Measurements from ENCODE around the gene AKAP10. TPM values are rescaled to one million over a fixed set of nuclear protein-coding genes. Genes with fewer than 3 reads are reported as not detected.
"Not testable (repeated sequence)": the region's sequence is repeated elsewhere in the genome, so short reads cannot be mapped to it uniquely, and the experiment has no call there.

The AKAP10 gene
- total and polyA plus RNA-seq, 9 donors: 15.0 to 21.5 (median 17.6) TPM

- WGBS (ENCODE audit: insufficient coverage): 64% methylated on average over 8 of the region's 8 CpGs
- DNase-seq: no peak
- no peaks in the 10 kb centered on the region for H3K27me3 ChIP-seq (ENCODE audit: control insufficient read depth, insufficient read depth, low read length)
- peaks cover 6% of the 10 kb centered on the region for H3K4me1 ChIP-seq (ENCODE audit: control insufficient read depth, insufficient read depth, low read length)
- H3K4me3 ChIP-seq (ENCODE audit: low read length): no peak overlapping the region
- H3K27ac ChIP-seq (ENCODE audit: low read length): no peak overlapping the region
- H3K9me3 ChIP-seq (replicated peaks; ENCODE audit: control insufficient read depth, low read depth, low read length): no peaks in the 10 kb centered on the region
- peaks cover 19% of the 10 kb centered on the region for H3K36me3 ChIP-seq (ENCODE audit: control insufficient read depth, insufficient read depth, low read length)
These were observed 80.4 kb downstream of the AKAP10 start for GRCh38 chr17:19897090-19897837.

DNA sequence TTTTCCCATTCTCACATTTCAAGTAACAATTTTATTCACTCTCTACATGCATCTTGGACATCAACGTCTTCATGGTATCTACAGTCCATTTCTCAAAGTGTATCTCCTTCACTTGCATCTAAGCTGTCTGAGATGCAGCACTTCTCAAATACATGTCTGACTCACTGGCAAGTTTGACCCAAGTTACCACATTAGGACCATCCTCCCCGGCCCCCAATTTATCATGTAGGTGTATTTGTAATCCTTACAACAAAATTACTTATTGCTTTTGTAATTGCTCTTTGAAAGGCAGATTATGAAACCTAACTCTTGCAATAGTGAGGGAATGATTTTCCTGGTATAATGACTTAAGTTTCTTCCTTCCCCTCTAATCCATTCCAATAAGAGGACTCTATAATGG, 80.9 kb downstream of the AKAP10 start:
- no peak overlapping the region for H3K4me3 ChIP-seq (ENCODE audit: low read length)
- peaks cover 6% of the 10 kb centered on the region for H3K4me1 ChIP-seq (ENCODE audit: control insufficient read depth, insufficient read depth, low read length)
- H3K27ac ChIP-seq (ENCODE audit: low read length): no peak overlapping the region
- H3K36me3 ChIP-seq (ENCODE audit: control insufficient read depth, insufficient read depth, low read length): peaks cover 16% of the 10 kb centered on the region
- 91% methylated on average over 1 of the region's 2 CpGs for WGBS (ENCODE audit: insufficient coverage)
- no peaks in the 10 kb centered on the region for H3K9me3 ChIP-seq (replicated peaks; ENCODE audit: control insufficient read depth, low read depth, low read length)
- DNase-seq: no peak
- H3K27me3 ChIP-seq (ENCODE audit: control insufficient read depth, insufficient read depth, low read length): no peaks in the 10 kb centered on the region

DNA sequence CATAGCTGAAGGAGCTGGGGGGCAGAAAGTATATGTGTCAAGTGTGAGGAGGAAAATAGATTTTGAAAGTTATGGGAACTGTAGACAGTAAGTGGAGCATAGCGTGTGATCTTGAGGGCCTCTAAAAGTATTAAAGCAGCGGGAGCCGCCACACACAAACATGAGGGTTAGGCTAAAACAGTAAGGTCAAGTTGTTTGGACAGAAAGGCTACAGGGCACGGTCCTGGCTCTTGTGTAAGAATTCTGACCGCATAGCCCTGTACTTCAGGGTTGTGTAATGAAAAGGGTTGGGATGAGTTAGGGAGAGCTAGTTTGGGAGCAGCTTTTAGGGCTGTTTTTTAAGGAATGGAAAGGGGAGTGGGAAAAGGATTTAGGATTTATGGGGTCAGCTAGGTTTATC, 87.1 kb downstream of the AKAP10 start:
- H3K27ac ChIP-seq (ENCODE audit: low read length); H3K27me3 ChIP-seq (ENCODE audit: control insufficient read depth, insufficient read depth, low read length); H3K36me3 ChIP-seq (ENCODE audit: control insufficient read depth, insufficient read depth, low read length); H3K4me3 ChIP-seq (ENCODE audit: low read length); H3K9me3 ChIP-seq (replicated peaks; ENCODE audit: control insufficient read depth, low read depth, low read length); DNase-seq; H3K4me1 ChIP-seq (ENCODE audit: control insufficient read depth, insufficient read depth, low read length): not testable (repeated sequence)
- WGBS (ENCODE audit: insufficient coverage): 91% methylated on average over 5 of the region's 5 CpGs

DNA sequence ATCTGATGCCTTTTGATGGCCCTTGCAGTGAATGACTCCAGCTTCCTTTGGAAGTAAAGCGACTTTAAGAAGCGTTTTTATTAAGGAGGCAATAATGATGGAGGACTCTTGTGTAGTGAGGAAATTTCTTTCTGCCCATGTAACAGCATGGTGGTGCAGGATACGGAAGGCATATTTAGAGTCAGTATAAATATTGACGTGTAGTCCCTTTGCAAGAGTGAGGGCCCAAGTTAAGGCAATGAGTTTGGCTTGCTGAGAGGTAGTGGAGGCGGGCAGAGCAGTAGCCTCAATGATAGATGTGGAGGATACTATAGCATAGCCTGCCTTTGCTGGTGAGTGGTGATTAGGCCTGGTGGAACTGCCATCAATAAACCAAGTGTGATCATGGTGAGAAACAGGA, 87.6 kb downstream of the AKAP10 start:
- H3K27ac ChIP-seq (ENCODE audit: low read length); H3K36me3 ChIP-seq (ENCODE audit: control insufficient read depth, insufficient read depth, low read length); H3K4me1 ChIP-seq (ENCODE audit: control insufficient read depth, insufficient read depth, low read length); H3K4me3 ChIP-seq (ENCODE audit: low read length); H3K9me3 ChIP-seq (replicated peaks; ENCODE audit: control insufficient read depth, low read depth, low read length); H3K27me3 ChIP-seq (ENCODE audit: control insufficient read depth, insufficient read depth, low read length); DNase-seq: not testable (repeated sequence)
- WGBS (ENCODE audit: insufficient coverage): 90% methylated on average over 3 of the region's 5 CpGs

GRCh38 chr17:19886116-19886515, 91.5 kb downstream of the AKAP10 start:
- DNase-seq: no peak
- H3K9me3 ChIP-seq (replicated peaks; ENCODE audit: control insufficient read depth, low read depth, low read length): no peaks in the 10 kb centered on the region
- no peaks in the 10 kb centered on the region for H3K27me3 ChIP-seq (ENCODE audit: control insufficient read depth, insufficient read depth, low read length)
- H3K4me1 ChIP-seq (ENCODE audit: control insufficient read depth, insufficient read depth, low read length): no peaks in the 10 kb centered on the region
- H3K4me3 ChIP-seq (ENCODE audit: low read length): no peak overlapping the region
- no peaks in the 10 kb centered on the region for H3K36me3 ChIP-seq (ENCODE audit: control insufficient read depth, insufficient read depth, low read length)
- H3K27ac ChIP-seq (ENCODE audit: low read length): no peak overlapping the region

DNA sequence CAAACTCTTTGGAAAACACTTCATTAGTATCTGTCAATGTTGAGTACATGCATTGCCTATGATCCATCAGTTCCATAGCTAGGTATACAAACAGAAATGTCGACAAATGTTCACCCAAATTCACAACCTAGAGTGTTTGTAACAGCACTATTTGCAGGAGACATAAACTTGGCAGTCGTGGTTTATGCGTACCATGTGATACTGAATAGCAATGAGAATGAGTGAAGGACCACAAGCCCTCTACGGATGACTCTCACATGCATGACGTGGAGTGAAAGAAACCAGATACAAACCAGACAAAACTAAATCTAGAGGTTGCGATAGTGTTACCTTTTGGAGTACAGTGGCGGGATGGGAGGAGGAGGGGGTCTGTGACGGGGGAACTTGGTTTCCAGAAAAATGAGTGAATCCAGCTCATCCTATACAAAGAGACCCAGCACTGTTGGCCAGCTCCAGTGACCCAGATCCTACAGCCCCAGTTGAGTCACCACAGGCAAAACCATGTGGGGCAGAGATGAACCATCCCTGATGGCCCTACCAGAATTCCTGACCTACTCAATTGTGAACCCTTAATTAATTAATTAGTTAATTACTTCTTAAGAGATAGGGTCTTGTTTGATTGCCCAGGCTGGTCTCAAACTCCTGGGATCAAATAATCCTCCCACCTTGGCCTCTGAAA, 94.0 kb downstream of the AKAP10 start:
- no peak overlapping the region for H3K27ac ChIP-seq (ENCODE audit: low read length)
- no peaks in the 10 kb centered on the region for H3K9me3 ChIP-seq (replicated peaks; ENCODE audit: control insufficient read depth, low read depth, low read length)
- H3K4me3 ChIP-seq (ENCODE audit: low read length): no peak overlapping the region
- WGBS (ENCODE audit: insufficient coverage): 80% methylated on average over 1 of the region's 8 CpGs
- H3K4me1 ChIP-seq (ENCODE audit: control insufficient read depth, insufficient read depth, low read length): no peaks in the 10 kb centered on the region
- no peaks in the 10 kb centered on the region for H3K27me3 ChIP-seq (ENCODE audit: control insufficient read depth, insufficient read depth, low read length)
- DNase-seq: no peak
- H3K36me3 ChIP-seq (ENCODE audit: control insufficient read depth, insufficient read depth, low read length): no peaks in the 10 kb centered on the region

- H3K4me1 ChIP-seq (ENCODE audit: control insufficient read depth, insufficient read depth, low read length): no peaks in the 10 kb centered on the region
- 83% methylated on average over 1 of the region's 4 CpGs for WGBS (ENCODE audit: insufficient coverage)
- H3K36me3 ChIP-seq (ENCODE audit: control insufficient read depth, insufficient read depth, low read length): no peaks in the 10 kb centered on the region
- H3K4me3 ChIP-seq (ENCODE audit: low read length): no peak overlapping the region
- no peaks in the 10 kb centered on the region for H3K9me3 ChIP-seq (replicated peaks; ENCODE audit: control insufficient read depth, low read depth, low read length)
- H3K27ac ChIP-seq (ENCODE audit: low read length): no peak overlapping the region
- no peak for DNase-seq
- no peaks in the 10 kb centered on the region for H3K27me3 ChIP-seq (ENCODE audit: control insufficient read depth, insufficient read depth, low read length)
These were observed 97.2 kb downstream of the AKAP10 start for GRCh38 chr17:19880393-19880792.

- no CpG with 5 or more reads among the region's 6 CpGs for WGBS (ENCODE audit: insufficient coverage)
These were observed 100.2 kb downstream of the AKAP10 start for GRCh38 chr17:19877364-19877945.

GRCh38 chr17:19876529-19877161, 101.0 kb downstream of the AKAP10 start:
- no peak overlapping the region for H3K4me3 ChIP-seq (ENCODE audit: low read length)
- H3K27me3 ChIP-seq (ENCODE audit: control insufficient read depth, insufficient read depth, low read length): no peaks in the 10 kb centered on the region
- peak; percentile 80 for DNase-seq
- peak overlapping the region; percentile 13 for H3K27ac ChIP-seq (ENCODE audit: low read length)
- WGBS (ENCODE audit: insufficient coverage): 89% methylated on average over 8 of the region's 13 CpGs
- H3K36me3 ChIP-seq (ENCODE audit: control insufficient read depth, insufficient read depth, low read length): no peaks in the 10 kb centered on the region
- no peaks in the 10 kb centered on the region for H3K4me1 ChIP-seq (ENCODE audit: control insufficient read depth, insufficient read depth, low read length)
- no peaks in the 10 kb centered on the region for H3K9me3 ChIP-seq (replicated peaks; ENCODE audit: control insufficient read depth, low read depth, low read length)

More at GRCh38 chr17:19877364-19877945, 100.2 kb downstream of the AKAP10 start:
- Histone ChIP-seq H3K36me3 (ENCODE audit: control insufficient read depth, insufficient read depth, low read length) (no peaks in the 10 kb centered on the region), H3K9me3 (replicated peaks; ENCODE audit: control insufficient read depth, low read depth, low read length) (no peaks in the 10 kb centered on the region), H3K4me1 (ENCODE audit: control insufficient read depth, insufficient read depth, low read length) (no peaks in the 10 kb centered on the region), H3K4me3 (ENCODE audit: low read length) (no peak overlapping the region), H3K27me3 (ENCODE audit: control insufficient read depth, insufficient read depth, low read length) (no peaks in the 10 kb centered on the region), H3K27ac (ENCODE audit: low read length) (no peak overlapping the region)
- no peak for DNase-seq

GRCh38 chr17:19874256-19874655, 103.4 kb downstream of the AKAP10 start:
- Histone ChIP-seq H3K27me3 (ENCODE audit: control insufficient read depth, insufficient read depth, low read length) (no peaks in the 10 kb centered on the region), H3K27ac (ENCODE audit: low read length) (no peak overlapping the region), H3K36me3 (ENCODE audit: control insufficient read depth, insufficient read depth, low read length) (no peaks in the 10 kb centered on the region), H3K4me3 (ENCODE audit: low read length) (no peak overlapping the region), H3K9me3 (replicated peaks; ENCODE audit: control insufficient read depth, low read depth, low read length) (no peaks in the 10 kb centered on the region), H3K4me1 (ENCODE audit: control insufficient read depth, insufficient read depth, low read length) (no peaks in the 10 kb centered on the region)
- 72% methylated on average over 5 of the region's 10 CpGs for WGBS (ENCODE audit: insufficient coverage)
- no peak for DNase-seq
